ENCODE measurements around the gene PLXDC2. TPM values are rescaled to one million over a fixed set of nuclear protein-coding genes. Genes with fewer than 3 reads are reported as not detected.

The PLXDC2 gene
- total RNA-seq, 1 experiment from 2014 or later, result 38.7 TPM

- Mint-ChIP-seq H3K27ac (peak overlapping the region; percentile 1 to 16 (median 7); a peak in 3 of 7 replicates), H3K36me3 (ENCODE audit: insufficient read depth in 1 of 3, low read depth in 3 of 3) (peaks cover 0 to 4% (median 0%) of the 10 kb centered on the region in 3 experiments; a peak in 2 of 7 replicates), H3K4me1 (peaks cover 55 to 65% of the 10 kb centered on the region in 2 experiments), H3K4me3 (no peak overlapping the region; a peak in 1 of 5 replicates), H3K27me3 (ENCODE audit: low read depth) (no peaks in the 10 kb centered on the region), H3K9me3 (no peaks in the 10 kb centered on the region)
- no peak for TF ChIP-seq CTCF (conservative IDR thresholded peaks at IDR 0.05)
- H4K5ac ChIP-seq (ENCODE audit: insufficient read length, low read depth, low read length), result no peak overlapping the region
- no peak overlapping the region for H4K91ac ChIP-seq (ENCODE audit: insufficient read length, low read depth, low read length)
- H2BK5ac ChIP-seq (ENCODE audit: insufficient read length, low read length), result no peak overlapping the region
- no peak overlapping the region for H2BK15ac ChIP-seq (ENCODE audit: low read depth, low read length)
- no peak overlapping the region for H2AK5ac ChIP-seq (ENCODE audit: insufficient read length, low read length)
- no peak overlapping the region for H3K9ac ChIP-seq (ENCODE audit: extremely low read depth, insufficient read length, low read length)
- H3K27ac ChIP-seq (ENCODE audit: insufficient read length, low read depth, low read length), result no peak overlapping the region
- no peak overlapping the region for H3K14ac ChIP-seq (ENCODE audit: insufficient read depth, low read length)
- H3K79me1 ChIP-seq (ENCODE audit: insufficient read depth, low read depth, low read length, poor library complexity, severe bottlenecking), result peaks cover 4% of the 10 kb centered on the region
- no peak overlapping the region for H2BK120ac ChIP-seq (ENCODE audit: low read depth, low read length, poor library complexity, severe bottlenecking)
- no peak overlapping the region for H3K23ac ChIP-seq (ENCODE audit: insufficient read length, low read depth, low read length)
- no peak overlapping the region for H3T11ph ChIP-seq (ENCODE audit: low read length)
- no peak overlapping the region for H4K8ac ChIP-seq (replicated peaks; ENCODE audit: insufficient read length, low read depth, low read length)
- peak overlapping the region; percentile 37 for H3K4me2 ChIP-seq (ENCODE audit: insufficient read depth, insufficient read length, low read length)
- H3K79me2 ChIP-seq (ENCODE audit: insufficient read depth, low read length), result peaks cover 14% of the 10 kb centered on the region
- no peaks in the 10 kb centered on the region for H4K20me1 ChIP-seq (ENCODE audit: control insufficient read depth, insufficient read depth, insufficient read length)
- DNase-seq, result no peak
- no peak overlapping the region for H3K4ac ChIP-seq (ENCODE audit: low read depth, low read length)
- peaks cover 19% of the 10 kb centered on the region; the same call in 1 of the 2 replicates for H3K4me1 ChIP-seq (ENCODE audit: insufficient read depth, low read length)
- H2BK12ac ChIP-seq (ENCODE audit: insufficient read length, low read depth, low read length), result no peak overlapping the region
- no peaks in the 10 kb centered on the region for H3K23me2 ChIP-seq (ENCODE audit: insufficient read length, low read depth, low read length, poor library complexity, severe bottlenecking)
- WGBS (ENCODE audit: extremely low coverage, insufficient read length, low lambda C conversion rate), result no CpG with 5 or more reads among the region's 1 CpG
- no peak overlapping the region for H3K56ac ChIP-seq (ENCODE audit: insufficient read length, low read depth, low read length)
- H3K27me3 ChIP-seq (ENCODE audit: insufficient read depth, low read length), result no peaks in the 10 kb centered on the region
- H2BK20ac ChIP-seq (ENCODE audit: low read depth, low read length, poor library complexity, severe bottlenecking), result no peak overlapping the region
- no peak overlapping the region for H2AFZ ChIP-seq (ENCODE audit: low read length)
- H3K18ac ChIP-seq (ENCODE audit: insufficient read length, low read depth, low read length), result no peak overlapping the region
- H3K9me3 ChIP-seq (ENCODE audit: control insufficient read depth, low read depth, low read length), result no peaks in the 10 kb centered on the region
Measured at GRCh38 chr10:19843487-19843886, 27.3 kb downstream of the PLXDC2 start.

All from H9 (cell line).